Right atrium auricular region (tissue), 2 donors: Measurements from ENCODE around the gene KLC3. TPM values are rescaled to one million over a fixed set of nuclear protein-coding genes. Genes with fewer than 3 reads are reported as not detected.
"Not testable (repeated sequence)": the region's sequence is repeated elsewhere in the genome, so short reads cannot be mapped to it uniquely, and the experiment has no call there.

Experiments used
- DNase-seq: peaks from one replicate; pipeline ENCODE4 v3.0.0-alpha.2; 2019; ENCODE audit warnings: low spot score
- H3K27ac ChIP-seq, 2 donors: fragments of 200-600 bp; sonication (generic); 1 replicate in 1 of 2; 2 replicates in 1 of 2; pipeline ENCODE4 v1.5.1; 2016 to 2019
- H3K27me3 ChIP-seq, 2 donors: fragments of 200-600 bp; sonication (generic); one replicate each; pipeline versions ENCODE4 v1.5.1 to v1.6.0; 2017 to 2019
- H3K36me3 ChIP-seq: fragments of 200-600 bp; sonication (generic); one replicate; pipeline ENCODE4 v1.5.1; 2016
- H3K4me1 ChIP-seq, 2 donors: fragments of 200-600 bp; sonication (generic); one replicate each; pipeline versions ENCODE4 v1.5.1 to v1.6.0; 2017 to 2019
- H3K4me3 ChIP-seq, 2 donors: fragments of 200-600 bp; sonication (generic); 1 replicate in 1 of 2; 2 replicates in 1 of 2; pipeline ENCODE4 v1.5.1; 2017 to 2019; ENCODE audit warnings: mild to moderate bottlenecking in 1 of 2, moderate library complexity in 1 of 2
- H3K9me3 ChIP-seq, 2 donors: fragments of 200-600 bp; sonication (generic); one replicate each; pipeline ENCODE4 v1.5.1; 2019
- CTCF ChIP-seq, 2 donors: fragments of 200-600 bp; sonication (generic); IDR thresholded peaks; one replicate each; pipeline ENCODE4 v1.5.1; 2019; ENCODE audit warnings: antibody characterized with exemption in 2 of 2
- total RNA-seq, 2 donors: library from RNA; depleted of rRNA; stranded (reverse); fragments of >200 nt; gene quantifications; one replicate each; pipeline ENCODE4 v1.1.0, GENCODE V29; 2016

KLC3 gene
- total RNA-seq, 2 donors from 2014 or later, result 0.75 TPM; not detected in 1

GRCh38 chr19:45324349-45324907 is 16.1 kb upstream of the KLC3 start:
- Histone ChIP-seq H3K4me3 (peak overlapping the region; percentile 35 to 56), H3K36me3 (peaks cover 2% of the 10 kb centered on the region), H3K27ac (peak overlapping the region; percentile 86 to 95), H3K9me3 (no peaks in the 10 kb centered on the region), H3K27me3 (no peaks in the 10 kb centered on the region), H3K4me1 (peaks cover 0 to 20% of the 10 kb centered on the region in 2 donors)
- TF ChIP-seq CTCF (IDR thresholded peaks at IDR 0.05), result no peak
- DNase-seq, result no peak

GRCh38 chr19:45327404-45328143 is 13.0 kb upstream of the KLC3 start:
- Histone ChIP-seq H3K4me3 (no peak overlapping the region), H3K36me3 (no peaks in the 10 kb centered on the region), H3K27ac (no peak overlapping the region), H3K27me3 (no peaks in the 10 kb centered on the region), H3K9me3 (no peaks in the 10 kb centered on the region), H3K4me1 (peaks cover 0 to 19% of the 10 kb centered on the region in 2 donors)
- no peak for TF ChIP-seq CTCF (IDR thresholded peaks at IDR 0.05)
- no peak for DNase-seq

GRCh38 chr19:45331411-45331810 is 9.1 kb upstream of the KLC3 start:
- Histone ChIP-seq H3K4me1 (peaks cover 0 to 3% of the 10 kb centered on the region in 2 donors), H3K9me3 (no peaks in the 10 kb centered on the region), H3K36me3 (no peaks in the 10 kb centered on the region), H3K27ac (no peak overlapping the region), H3K27me3 (no peaks in the 10 kb centered on the region), H3K4me3 (no peak overlapping the region)
- DNase-seq, result no peak
- TF ChIP-seq CTCF (IDR thresholded peaks at IDR 0.05), result no peak

GRCh38 chr19:45333609-45334303 is 6.8 kb upstream of the KLC3 start:
- Histone ChIP-seq H3K27ac (no peak overlapping the region), H3K27me3 (no peaks in the 10 kb centered on the region), H3K4me1 (peaks cover 0 to 5% of the 10 kb centered on the region in 2 donors), H3K9me3 (no peaks in the 10 kb centered on the region), H3K36me3 (no peaks in the 10 kb centered on the region), H3K4me3 (no peak overlapping the region)
- DNase-seq, result no peak
- TF ChIP-seq CTCF (IDR thresholded peaks at IDR 0.05), result no peak

GRCh38 chr19:45334881-45335280 is 5.7 kb upstream of the KLC3 start:
- not testable (repeated sequence) for H3K27me3 ChIP-seq, H3K9me3 ChIP-seq, H3K36me3 ChIP-seq, H3K4me1 ChIP-seq, DNase-seq, H3K4me3 ChIP-seq, H3K27ac ChIP-seq

GRCh38 chr19:45336696-45337251 is 3.8 kb upstream of the KLC3 start:
- Histone ChIP-seq H3K27me3 (peaks cover 0 to 10% of the 10 kb centered on the region in 2 donors), H3K4me3 (no peak overlapping the region), H3K4me1 (peaks cover 0 to 17% of the 10 kb centered on the region in 2 donors), H3K27ac (no peak overlapping the region), H3K9me3 (no peaks in the 10 kb centered on the region), H3K36me3 (no peaks in the 10 kb centered on the region)
- DNase-seq, result no peak
- no peak for TF ChIP-seq CTCF (IDR thresholded peaks at IDR 0.05)
